Erythroblast (primary cell): Measurements from ENCODE around the gene DIS3L.

ENCODE experiments used
- GATA1 ChIP-seq: IDR thresholded peaks from 2 replicates; pipeline ENCODE4 v1.6.1; 2011; ENCODE audit warnings: low read depth, mild to moderate bottlenecking, control low read depth, low read length, moderate library complexity
- POLR2A ChIP-seq: IDR thresholded peaks from 2 replicates; pipeline ENCODE4 v1.6.1; 2011; ENCODE audit warnings: mild to moderate bottlenecking, low read length

GRCh38 chr15:66278671-66279070 lies 14.7 kb upstream of the DIS3L start:
- TF ChIP-seq POLR2A, result no peak
- no peak for TF ChIP-seq GATA1
